ENCODE measurements around the gene LUZP2.

DNA sequence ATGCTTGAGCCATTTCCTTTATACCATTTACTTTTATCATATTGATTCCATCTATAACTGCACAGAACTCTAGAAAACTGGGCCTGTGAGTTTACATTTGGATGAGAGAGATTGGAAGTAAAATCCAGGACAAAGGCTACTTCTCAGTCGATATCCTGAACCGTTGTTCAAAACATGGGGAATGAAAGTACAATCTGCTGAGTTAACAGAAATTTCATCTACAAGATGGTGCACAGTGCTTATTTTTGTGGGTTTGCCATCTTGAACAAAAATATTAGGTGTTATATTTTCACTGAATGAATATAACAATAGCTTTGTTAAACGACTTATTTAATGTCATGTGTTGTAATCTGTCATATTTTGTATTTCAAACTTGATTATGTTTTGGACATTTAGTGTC, 622.6 kb downstream of the LUZP2 start:
- no peak for TF ChIP-seq CTCF (conservative IDR thresholded peaks at IDR 0.05)
- no peak for TF ChIP-seq ZFX (IDR thresholded peaks at IDR 0.05)
